ENCODE results near the gene OSBP2.

- TF ChIP-seq CTCF (conservative IDR thresholded peaks at IDR 0.05; ENCODE audit: low read length): no peak
- TF ChIP-seq EZH2phosphoT487 (IDR thresholded peaks at IDR 0.05; ENCODE audit: borderline replicate concordance): no peak
These were observed 20.2 kb upstream of the OSBP2 start for GRCh38 chr22:30674482-30674881.

Measured in Loucy (cell line).